ENCODE data around the gene DMXL2.
"Not testable (repeated sequence)": the region's sequence is repeated elsewhere in the genome, so short reads cannot be mapped to it uniquely, and the experiment has no call there.

GRCh38 chr15:51573352-51573751 lies 49.2 kb downstream of the DMXL2 start:
- TF ChIP-seq TCF12 (IDR thresholded peaks at IDR 0.05); FOXM1 (IDR thresholded peaks at IDR 0.05; ENCODE audit: low read depth); CTCF (IDR thresholded peaks at IDR 0.05); POLR2AphosphoS5 (IDR thresholded peaks at IDR 0.05; ENCODE audit: low read depth, low read length); ZBTB33 (IDR thresholded peaks at IDR 0.05; ENCODE audit: borderline replicate concordance, low read depth); SIN3A (IDR thresholded peaks at IDR 0.05; ENCODE audit: borderline replicate concordance, low read depth, low read length); TEAD4 (IDR thresholded peaks at IDR 0.05; ENCODE audit: borderline replicate concordance, insufficient read depth); GABPA (IDR thresholded peaks at IDR 0.05; ENCODE audit: low read depth); JUND (IDR thresholded peaks at IDR 0.05): not testable (repeated sequence)

Data from SK-N-SH (cell line).